ENCODE measurements around the gene POLR2L.

Gene POLR2L

DNA sequence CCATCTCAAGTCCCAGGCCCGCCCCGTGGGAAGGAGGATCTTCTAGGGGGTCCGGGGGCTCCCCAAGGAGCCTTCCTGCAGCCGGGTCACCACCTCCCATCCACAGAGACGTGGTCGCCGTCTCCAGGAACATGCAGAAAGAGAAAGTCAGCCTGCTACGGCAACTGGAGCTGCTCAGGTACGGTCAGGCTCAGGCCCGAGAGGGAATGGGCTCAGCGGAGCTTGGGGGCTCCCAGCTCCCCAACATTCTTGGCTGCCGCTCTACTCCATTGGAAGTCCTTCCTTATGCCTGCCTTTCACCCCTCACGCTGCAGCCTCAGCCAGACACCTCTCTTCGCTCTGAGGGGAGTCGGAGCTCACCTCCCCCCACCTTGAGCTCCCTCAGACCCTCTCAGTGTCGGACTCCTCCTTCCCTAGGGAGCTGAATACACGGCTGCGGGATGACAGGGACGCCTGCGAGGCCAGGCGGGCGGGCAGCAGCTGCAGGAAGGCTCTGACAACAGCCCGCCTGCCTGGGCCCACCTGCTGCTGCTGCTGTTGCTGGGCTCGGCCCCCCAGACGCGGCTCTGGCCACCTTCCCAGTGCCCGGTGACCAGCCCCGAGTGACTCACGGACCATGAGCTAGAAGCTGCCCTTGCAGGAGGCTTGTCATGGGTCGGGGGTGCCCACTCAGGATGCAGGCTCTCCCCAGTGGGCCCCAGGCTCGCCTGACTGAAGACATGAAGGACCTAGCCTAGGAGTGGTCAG, 11.0 kb downstream of the POLR2L start:
- Histone ChIP-seq H3K27ac (no peak overlapping the region), H3K4me3 (peak overlapping the region in 5 of 7 experiments; percentile 4 to 35 (median 29))

GRCh38 chr11:830295-831117, 11.8 kb downstream of the POLR2L start:
- peak overlapping the region; percentile 4 to 35 (median 19) for H3K4me3 ChIP-seq
- peak overlapping the region in 3 of 21 experiments; percentile 17 to 68 (median 25) for H3K27ac ChIP-seq

DNA sequence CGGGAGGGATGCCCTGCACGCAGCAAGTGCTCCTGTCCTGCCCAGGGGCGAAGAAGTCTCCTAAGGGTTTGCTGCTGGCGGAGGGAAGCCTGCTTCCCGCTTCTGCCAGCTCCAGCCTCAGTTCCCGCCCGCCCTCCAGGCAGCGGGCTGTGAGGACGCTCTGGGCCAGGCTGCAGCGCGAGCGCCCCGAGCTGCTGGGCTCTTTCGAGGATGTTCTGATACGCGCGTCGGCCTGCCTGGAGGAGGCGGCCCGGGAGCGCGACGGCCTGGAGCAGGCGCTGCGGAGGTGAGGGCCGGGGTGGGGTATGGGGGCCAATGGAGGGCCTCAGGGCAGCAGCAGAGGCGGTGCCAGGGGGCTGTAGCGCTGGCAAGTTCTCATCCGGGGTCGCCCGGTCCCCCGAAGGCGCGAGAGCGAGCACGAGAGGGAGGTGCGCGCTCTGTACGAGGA, 12.5 kb downstream of the POLR2L start:
- H3K4me3 ChIP-seq = peak overlapping the region; percentile 4 to 35 (median 19)
- peak overlapping the region in 8 of 21 experiments; percentile 2 to 71 (median 48) for H3K27ac ChIP-seq

DNA sequence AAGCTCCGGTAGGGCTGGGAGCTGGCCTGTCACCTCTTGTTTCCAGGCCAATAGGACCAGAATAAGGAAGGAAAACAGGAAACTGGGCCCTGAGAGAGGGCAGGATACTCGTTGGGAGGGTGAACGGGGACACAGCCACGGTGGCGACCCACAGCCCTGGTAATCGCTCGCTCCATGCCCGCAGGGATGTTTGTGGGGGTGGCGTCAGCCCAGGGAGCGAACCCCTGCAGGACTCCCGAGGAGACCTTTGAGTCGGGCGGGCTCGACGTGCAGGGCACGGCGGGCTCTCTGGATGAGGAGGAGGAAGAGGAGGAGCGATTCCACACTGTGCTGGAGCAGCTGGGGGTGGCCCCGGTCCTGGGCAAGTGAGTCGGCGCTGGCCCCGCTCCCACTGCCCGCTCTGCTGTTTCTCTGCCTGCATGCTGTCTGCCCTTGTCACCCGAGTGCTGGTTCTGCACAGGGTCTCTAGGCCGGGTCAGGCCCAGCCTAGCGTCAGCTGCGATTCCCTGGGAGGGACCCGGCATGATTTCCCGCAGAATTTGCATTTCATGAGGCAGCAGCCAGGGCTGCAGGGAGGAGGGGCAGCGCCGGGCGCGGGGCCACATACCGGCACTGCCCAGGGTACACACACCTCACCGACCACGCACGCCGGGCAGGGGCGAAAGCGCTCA, 13.0 kb downstream of the POLR2L start:
- Histone ChIP-seq H3K27ac (peak overlapping the region in 13 of 21 experiments; percentile 8 to 71 (median 49)), H3K4me3 (peak overlapping the region; percentile 4 to 35 (median 19))

DNA sequence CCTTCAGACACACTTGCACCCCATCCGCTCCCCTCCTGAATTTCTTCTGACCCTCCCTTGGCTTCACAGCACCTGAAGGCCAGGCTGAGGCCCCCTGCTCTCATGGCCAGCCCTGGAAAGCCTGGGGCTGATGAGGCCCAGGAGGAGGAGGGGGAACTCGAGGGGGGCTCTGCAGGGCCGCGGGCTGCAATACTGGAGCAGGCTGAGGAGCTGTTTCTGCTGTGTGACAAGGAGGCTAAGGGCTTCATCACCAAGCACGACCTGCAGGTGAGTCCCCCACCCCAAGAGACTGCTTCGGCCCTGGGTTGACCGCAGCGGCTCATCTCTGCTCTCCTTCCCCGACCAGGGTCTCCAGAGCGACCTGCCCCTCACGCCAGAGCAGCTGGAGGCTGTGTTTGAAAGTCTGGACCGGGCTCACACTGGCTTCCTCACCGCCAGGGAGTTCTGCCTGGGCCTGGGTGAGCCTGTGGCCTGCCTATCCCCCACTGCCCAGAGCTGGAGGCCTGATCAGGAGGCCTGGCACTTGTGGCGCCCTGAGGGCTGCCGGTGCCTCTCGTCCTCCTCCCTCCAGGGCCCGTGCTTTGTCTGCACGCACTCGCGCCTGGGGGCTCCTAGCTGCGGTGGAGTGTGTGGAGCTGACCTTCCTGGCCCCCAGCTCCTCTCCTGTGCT, 13.7 kb downstream of the POLR2L start:
- Histone ChIP-seq H3K27ac (peak overlapping the region in 14 of 21 experiments; percentile 10 to 71 (median 48)), H3K4me3 (peak overlapping the region in 1 of 7 experiments; percentile 35)

DNA sequence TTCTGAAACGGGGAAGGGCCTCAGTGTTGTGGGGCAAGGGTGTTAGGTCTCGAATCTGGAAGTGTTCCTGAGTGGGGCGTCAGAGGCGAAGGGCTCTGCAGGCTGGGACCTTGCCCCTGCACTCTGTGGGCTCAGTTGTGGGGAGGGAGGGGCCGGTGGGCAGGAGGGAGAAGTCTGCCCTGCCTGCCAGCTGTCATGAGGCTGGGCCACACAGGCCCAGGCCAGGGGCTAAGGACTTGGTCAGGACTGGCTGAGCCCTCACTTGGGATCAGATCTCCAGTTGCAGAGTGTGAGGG, 14.5 kb downstream of the POLR2L start, which contains the start of gene CRACR2B:
CRACR2B (plus strand) TSS at position 23 of the 296 bp plus-strand sequence. CDS start 689 bp downstream, outside the sequence.
- Histone ChIP-seq H3K4me3 (peak within 1 kb of the TSS; percentile 14 to 49 (median 39)), H3K27ac (peak within 1 kb of the TSS in 18 of 21 experiments; percentile 4 to 74 (median 58))

GRCh38 chr11:827146-827896, 15.0 kb downstream of the POLR2L start:
- Histone ChIP-seq H3K4me3 (peak overlapping the region; percentile 14 to 49 (median 39)), H3K27ac (peak overlapping the region in 17 of 21 experiments; percentile 4 to 74 (median 58))

- H3K27ac ChIP-seq = peak overlapping the region in 17 of 21 experiments; percentile 4 to 74 (median 58)
- H3K4me3 ChIP-seq = peak overlapping the region; percentile 14 to 49 (median 39)
These were observed 15.5 kb downstream of the POLR2L start for GRCh38 chr11:826836-827145.

DNA sequence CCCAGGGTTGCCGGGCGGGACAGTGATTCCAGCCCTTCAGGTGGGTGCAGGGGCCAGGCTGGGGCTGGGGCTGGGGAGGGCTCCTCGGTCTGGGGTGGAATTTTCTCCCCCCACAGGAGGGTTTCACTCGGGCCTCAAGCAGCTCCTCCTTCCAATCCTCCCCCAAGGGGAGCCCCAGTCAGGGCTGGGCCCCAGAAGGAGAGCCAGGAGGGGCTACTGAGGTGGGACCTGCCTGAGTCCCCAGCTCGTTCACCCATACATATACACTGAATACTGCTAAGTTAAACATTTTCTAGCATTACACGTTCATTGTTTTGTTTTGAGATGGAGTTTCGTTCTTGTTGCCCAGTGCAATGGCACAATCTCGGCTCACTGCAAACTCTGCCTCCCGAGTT, 16.1 kb downstream of the POLR2L start:
- Histone ChIP-seq H3K4me3 (no peak overlapping the region), H3K27ac (peak overlapping the region in 7 of 21 experiments; percentile 17 to 74 (median 48))

DNA sequence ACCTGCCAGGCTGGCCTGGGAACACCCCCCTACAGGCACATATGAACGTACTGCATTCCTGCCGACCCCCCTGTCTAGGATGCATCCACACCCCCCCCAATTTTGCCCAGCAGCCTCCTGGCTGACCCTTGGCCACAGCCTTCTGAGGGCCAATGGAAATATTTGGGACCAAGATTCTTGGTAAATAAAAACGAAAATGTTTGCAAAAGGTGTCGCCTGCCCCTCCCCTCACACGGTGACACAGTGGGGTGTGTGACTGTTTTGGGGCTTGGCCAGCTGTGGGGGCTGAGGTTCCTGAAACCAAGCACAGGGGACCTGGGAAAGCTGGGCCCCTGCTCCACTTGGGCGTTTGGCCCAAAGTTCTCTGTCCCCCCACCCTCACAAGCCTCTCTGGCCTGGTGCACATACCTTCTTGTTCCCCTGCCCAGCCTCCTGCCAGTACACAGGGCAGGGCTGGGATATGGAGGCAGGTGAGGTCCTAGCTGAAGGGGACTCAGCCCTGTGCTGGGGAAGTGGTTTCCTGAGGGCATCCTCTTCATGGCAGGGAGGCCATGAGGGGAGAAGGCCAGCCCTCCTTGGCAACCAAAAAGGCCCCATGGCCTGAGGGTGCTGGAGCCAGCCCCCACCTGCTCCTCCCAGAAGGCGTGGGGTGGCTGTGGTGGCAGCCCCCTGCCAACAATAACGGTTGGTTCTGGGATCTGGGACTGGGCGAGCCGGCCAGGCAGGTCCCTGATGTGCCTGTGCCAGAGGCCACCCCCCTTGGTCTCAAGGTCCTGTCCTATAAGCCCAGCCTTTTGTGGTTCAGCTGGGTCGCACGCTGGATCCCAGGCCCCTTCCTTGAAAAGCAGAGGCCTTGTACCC, 16.7 kb downstream of the POLR2L start:
- Histone ChIP-seq H3K4me3 (no peak overlapping the region), H3K27ac (peak overlapping the region in 6 of 21 experiments; percentile 17 to 74 (median 52))

DNA sequence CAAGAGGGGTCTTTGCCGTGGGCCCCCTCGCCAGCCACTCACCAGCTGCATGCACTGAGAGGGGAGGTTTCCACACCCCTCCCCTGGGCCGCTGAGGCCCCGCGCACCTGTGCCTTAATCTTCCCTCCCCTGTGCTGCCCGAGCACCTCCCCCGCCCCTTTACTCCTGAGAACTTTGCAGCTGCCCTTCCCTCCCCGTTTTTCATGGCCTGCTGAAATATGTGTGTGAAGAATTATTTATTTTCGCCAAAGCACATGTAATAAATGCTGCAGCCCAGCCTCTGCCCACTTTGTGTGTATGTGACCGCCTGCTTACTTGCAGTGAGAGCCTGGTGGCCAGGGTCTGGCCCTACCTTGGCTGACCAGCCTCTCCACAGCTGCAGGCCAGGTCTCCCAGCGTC, 17.4 kb downstream of the POLR2L start:
- Histone ChIP-seq H3K4me3 (no peak overlapping the region), H3K27ac (peak overlapping the region in 1 of 21 experiments; percentile 4)

GRCh38 chr11:824292-824880, 17.9 kb downstream of the POLR2L start:
- Histone ChIP-seq H3K27ac (no peak overlapping the region), H3K4me3 (no peak overlapping the region)

- H3K27ac ChIP-seq = no peak overlapping the region
- H3K4me3 ChIP-seq = no peak overlapping the region
These were observed 18.7 kb downstream of the POLR2L start for GRCh38 chr11:823441-824291.

- Histone ChIP-seq H3K27ac (peak overlapping the region in 12 of 21 experiments; percentile 18 to 96 (median 84)), H3K4me3 (peak overlapping the region in 2 of 7 experiments; percentile 95 to 99)
These were observed 20.6 kb downstream of the POLR2L start for GRCh38 chr11:821512-822371.

- H3K4me3 ChIP-seq = peak overlapping the region; percentile 60 to 99 (median 87)
- peak overlapping the region in 18 of 21 experiments; percentile 81 to 98 (median 94) for H3K27ac ChIP-seq
These were observed 21.4 kb downstream of the POLR2L start for GRCh38 chr11:820655-821511.

Data from skin epidermis (tissue), 12 donors.